GM18507 (cell line): ENCODE measurements around the gene BACH2.
"Not testable (repeated sequence)": the region's sequence is repeated elsewhere in the genome, so short reads cannot be mapped to it uniquely, and the experiment has no call there.

Experiments used
- DNase-seq: peaks from one replicate; pipeline ENCODE4 v3.0.0; 2011; ENCODE audit warnings: low read depth; ENCODE audit not compliant: insufficient read length; ENCODE audit errors: extremely low spot score
- FAIRE-seq: peaks from 2 replicates; lab custom pipeline; 2011; peaks lifted over from hg19 to GRCh38; lab: Jason Lieb, UNC

Gene BACH2

GRCh38 chr6:89972025-89972381, 324.6 kb downstream of the BACH2 start:
- DNase-seq = no peak
- no peak for FAIRE-seq

- DNase-seq, FAIRE-seq: not testable (repeated sequence)
Observed at GRCh38 chr6:89971338-89972024, 325.2 kb downstream of the BACH2 start.

- FAIRE-seq = no peak
- no peak for DNase-seq
Observed at GRCh38 chr6:89970609-89971337, 325.9 kb downstream of the BACH2 start.

GRCh38 chr6:89970072-89970471, 326.6 kb downstream of the BACH2 start:
- FAIRE-seq (no peak), DNase-seq (no peak)

- no peak for DNase-seq
- no peak for FAIRE-seq
Observed at GRCh38 chr6:89966913-89967312, 329.7 kb downstream of the BACH2 start.

GRCh38 chr6:89966228-89966544, 330.5 kb downstream of the BACH2 start:
- no peak for DNase-seq
- no peak for FAIRE-seq

GRCh38 chr6:89965441-89966227, 331.0 kb downstream of the BACH2 start:
- no peak for FAIRE-seq
- no peak for DNase-seq

GRCh38 chr6:89963391-89963790, 333.3 kb downstream of the BACH2 start:
- no peak for FAIRE-seq

GRCh38 chr6:89961481-89961880, 335.2 kb downstream of the BACH2 start:
- FAIRE-seq (no peak), DNase-seq (no peak)

More at GRCh38 chr6:89963391-89963790, 333.3 kb downstream of the BACH2 start:
- no peak for DNase-seq

- no peak for FAIRE-seq
Observed at GRCh38 chr6:89959883-89960282, 336.8 kb downstream of the BACH2 start.

GRCh38 chr6:89956182-89956581, 340.5 kb downstream of the BACH2 start:
- FAIRE-seq (no peak), DNase-seq (no peak)

More at GRCh38 chr6:89959883-89960282, 336.8 kb downstream of the BACH2 start:
- DNase-seq = no peak

GRCh38 chr6:89955364-89955763, 341.3 kb downstream of the BACH2 start:
- FAIRE-seq = no peak
- no peak for DNase-seq

- no peak for FAIRE-seq
Observed at GRCh38 chr6:89954721-89955148, 341.9 kb downstream of the BACH2 start.

GRCh38 chr6:89952686-89953085, 344.0 kb downstream of the BACH2 start:
- no peak for DNase-seq
- FAIRE-seq = no peak

More at GRCh38 chr6:89954721-89955148, 341.9 kb downstream of the BACH2 start:
- no peak for DNase-seq

- FAIRE-seq (no peak), DNase-seq (no peak)
Observed at GRCh38 chr6:89952105-89952671, 344.5 kb downstream of the BACH2 start.

- no peak for FAIRE-seq
- DNase-seq = no peak
Observed at GRCh38 chr6:89951574-89952104, 345.0 kb downstream of the BACH2 start.

GRCh38 chr6:89950879-89951391, 345.7 kb downstream of the BACH2 start:
- DNase-seq (no peak), FAIRE-seq (no peak)

- DNase-seq (no peak), FAIRE-seq (no peak)
Observed at GRCh38 chr6:89950446-89950845, 346.2 kb downstream of the BACH2 start.

GRCh38 chr6:89948876-89949275, 347.8 kb downstream of the BACH2 start:
- FAIRE-seq (no peak), DNase-seq (no peak)
